Hepatocyte (in vitro differentiated cells): ENCODE data around the gene SLC30A5. TPM values are rescaled to one million over a fixed set of nuclear protein-coding genes. Genes with fewer than 3 reads are reported as not detected.
"Not testable (repeated sequence)": the region's sequence is repeated elsewhere in the genome, so short reads cannot be mapped to it uniquely, and the experiment has no call there.

Experiments used
- DNase-seq: peaks from one replicate; pipeline ENCODE4 v3.0.0-alpha.2; 2016; ENCODE audit warnings: low spot score
- H2AFZ ChIP-seq: fragments of 200-600 bp; sonication (generic); 2 replicates; pipeline ENCODE4 v1.6.0; 2016; ENCODE audit warnings: antibody characterized with exemption, mild to moderate bottlenecking
- H3K27ac ChIP-seq: fragments of 200-600 bp; sonication (generic); 2 replicates; pipeline ENCODE4 v1.5.1; 2016; ENCODE audit warnings: mild to moderate bottlenecking
- H3K27me3 ChIP-seq: fragments of 200-600 bp; sonication (generic); 2 replicates; pipeline ENCODE4 v1.6.1; 2016
- H3K36me3 ChIP-seq: fragments of 200-600 bp; sonication (generic); replicated peaks from 2 replicates; pipeline ENCODE4 v1.5.1; 2016; ENCODE audit warnings: low read depth; ENCODE audit not compliant: insufficient read depth
- H3K4me1 ChIP-seq: fragments of 200-600 bp; sonication (generic); 2 replicates; pipeline ENCODE4 v1.5.1; 2016; ENCODE audit warnings: mild to moderate bottlenecking, moderate library complexity; ENCODE audit not compliant: insufficient read depth
- H3K4me2 ChIP-seq: fragments of 200-600 bp; sonication (generic); 2 replicates; pipeline ENCODE4 v1.6.0; 2016
- H3K4me3 ChIP-seq: fragments of 200-600 bp; sonication (generic); 2 replicates; pipeline ENCODE4 v1.5.1; 2016; ENCODE audit warnings: mild to moderate bottlenecking
- H3K79me2 ChIP-seq: fragments of 200-600 bp; sonication (generic); 2 replicates; pipeline ENCODE4 v1.6.0; 2017; ENCODE audit warnings: mild to moderate bottlenecking
- H3K9me2 ChIP-seq: fragments of 200-600 bp; sonication (generic); replicated peaks from 2 replicates; pipeline ENCODE4 v1.6.0; 2017; ENCODE audit warnings: mild to moderate bottlenecking; ENCODE audit not compliant: insufficient read depth
- H3K9me3 ChIP-seq: fragments of 200-600 bp; sonication (generic); 2 replicates; pipeline ENCODE4 v1.5.1; 2016; ENCODE audit warnings: low read depth, mild to moderate bottlenecking
- H4K20me1 ChIP-seq: fragments of 200-600 bp; sonication (generic); 2 replicates; pipeline ENCODE4 v1.6.0; 2016; ENCODE audit warnings: mild to moderate bottlenecking; ENCODE audit not compliant: insufficient read depth, poor library complexity, severe bottlenecking
- EZH2 ChIP-seq: fragments of 200-600 bp; sonication (generic); IDR thresholded peaks from 2 replicates; pipeline ENCODE4 v1.6.1; 2016; ENCODE audit warnings: antibody characterized with exemption, mild to moderate bottlenecking, borderline replicate concordance
- EZH2phosphoT487 ChIP-seq: fragments of 200-600 bp; sonication (generic); IDR thresholded peaks from one replicate; pipeline ENCODE4 v1.6.1; 2018; ENCODE audit warnings: antibody characterized with exemption, mild to moderate bottlenecking, low read depth, moderate library complexity; ENCODE audit not compliant: unreplicated experiment, severe bottlenecking
- WGBS: methylation state at CpG from one replicate; pipeline ENCODE4 v1.1.6; 2016; ENCODE audit warnings: low lambda C conversion rate; ENCODE audit errors: missing lambda C conversion rate; 5-methylcytosine and 5-hydroxymethylcytosine counted together
- polyA plus RNA-seq: library from polyadenylated mRNA; unstranded; fragments of >200 nt; fragmentation: Nextera tagmentation; extraction: Ambion mirVana; gene quantifications from 2 replicates; pipeline ENCODE4 v1.2.1, GENCODE V29; 2016
- total RNA-seq: library from RNA; depleted of rRNA; stranded (reverse); fragments of >200 nt; gene quantifications from 2 replicates; pipeline ENCODE4 v1.2.3, GENCODE V29; 2014
- TF ChIP-seq, protein P1 (sequence below): fragments of 200-600 bp; sonication (generic); IDR thresholded peaks from 2 replicates; pipeline ENCODE4 v1.5.1; 2016; ENCODE audit warnings: antibody characterized with exemption, mild to moderate bottlenecking; ENCODE audit not compliant: poor library complexity

The SLC30A5 gene
- total and polyA plus RNA-seq, 2 experiments from 2014 or later: 52.7 to 67.3 TPM

DNA sequence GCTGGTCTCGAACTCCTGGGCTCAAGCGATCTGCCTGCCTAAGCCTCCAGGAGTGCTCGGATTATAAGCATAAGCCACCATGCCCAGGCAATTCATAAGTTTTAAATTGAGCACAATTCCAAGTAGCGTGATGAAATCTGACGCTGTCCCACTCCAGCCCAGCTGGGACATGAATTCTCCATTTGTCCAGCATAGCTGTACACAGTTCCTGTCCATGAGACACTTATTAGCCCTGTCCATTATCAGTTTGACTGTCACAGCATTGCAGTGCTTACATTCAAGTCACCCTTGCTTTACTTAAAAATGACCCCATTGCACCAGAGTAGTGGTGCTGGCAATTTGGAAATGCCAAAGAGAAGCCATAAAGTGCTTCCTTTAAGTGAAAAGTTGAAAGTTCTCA, 7.6 kb upstream of the SLC30A5 start:
- Histone ChIP-seq H4K20me1 (no peaks in the 10 kb centered on the region), H3K4me1 (no peaks in the 10 kb centered on the region), H3K9me3 (no peaks in the 10 kb centered on the region), H3K4me2 (no peak overlapping the region), H3K27me3 (no peaks in the 10 kb centered on the region), H3K36me3 (no peaks in the 10 kb centered on the region), H3K27ac (no peak overlapping the region), H3K4me3 (no peak overlapping the region), H2AFZ (no peak overlapping the region), H3K79me2 (no peaks in the 10 kb centered on the region), H3K9me2 (no peaks in the 10 kb centered on the region)
- no peak for DNase-seq
- 96% methylated on average over 5 of the region's 5 CpGs for WGBS
- TF ChIP-seq EZH2phosphoT487 (no peak), EZH2 (no peak)
- TF ChIP-seq, protein P1, sequence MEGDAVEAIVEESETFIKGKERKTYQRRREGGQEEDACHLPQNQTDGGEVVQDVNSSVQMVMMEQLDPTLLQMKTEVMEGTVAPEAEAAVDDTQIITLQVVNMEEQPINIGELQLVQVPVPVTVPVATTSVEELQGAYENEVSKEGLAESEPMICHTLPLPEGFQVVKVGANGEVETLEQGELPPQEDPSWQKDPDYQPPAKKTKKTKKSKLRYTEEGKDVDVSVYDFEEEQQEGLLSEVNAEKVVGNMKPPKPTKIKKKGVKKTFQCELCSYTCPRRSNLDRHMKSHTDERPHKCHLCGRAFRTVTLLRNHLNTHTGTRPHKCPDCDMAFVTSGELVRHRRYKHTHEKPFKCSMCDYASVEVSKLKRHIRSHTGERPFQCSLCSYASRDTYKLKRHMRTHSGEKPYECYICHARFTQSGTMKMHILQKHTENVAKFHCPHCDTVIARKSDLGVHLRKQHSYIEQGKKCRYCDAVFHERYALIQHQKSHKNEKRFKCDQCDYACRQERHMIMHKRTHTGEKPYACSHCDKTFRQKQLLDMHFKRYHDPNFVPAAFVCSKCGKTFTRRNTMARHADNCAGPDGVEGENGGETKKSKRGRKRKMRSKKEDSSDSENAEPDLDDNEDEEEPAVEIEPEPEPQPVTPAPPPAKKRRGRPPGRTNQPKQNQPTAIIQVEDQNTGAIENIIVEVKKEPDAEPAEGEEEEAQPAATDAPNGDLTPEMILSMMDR: no peak

DNA sequence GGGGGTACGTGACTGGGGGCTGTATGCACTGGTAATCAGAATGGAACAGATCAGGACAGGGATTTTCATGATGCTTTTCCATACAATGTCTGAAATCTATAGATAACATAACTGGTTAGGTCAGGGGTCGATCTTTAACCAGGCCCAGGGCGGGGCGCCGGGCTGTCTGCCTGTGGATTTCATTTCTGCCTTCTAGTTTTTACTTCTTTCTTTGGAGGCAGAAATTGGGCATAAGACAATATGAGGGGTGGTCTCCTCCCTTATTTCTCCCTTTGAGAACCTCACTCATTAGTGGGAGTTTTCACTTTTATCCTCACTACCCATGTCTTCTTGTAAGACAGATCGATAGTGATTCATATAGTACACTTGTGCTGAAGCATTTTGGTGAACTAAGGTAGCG, 5.8 kb upstream of the SLC30A5 start:
- H3K4me1 ChIP-seq, H4K20me1 ChIP-seq, H2AFZ ChIP-seq, H3K27ac ChIP-seq, H3K4me2 ChIP-seq, H3K4me3 ChIP-seq, H3K9me3 ChIP-seq, H3K79me2 ChIP-seq, H3K9me2 ChIP-seq, DNase-seq, H3K27me3 ChIP-seq, H3K36me3 ChIP-seq: not testable (repeated sequence)
- 96% methylated on average over 7 of the region's 7 CpGs for WGBS

DNA sequence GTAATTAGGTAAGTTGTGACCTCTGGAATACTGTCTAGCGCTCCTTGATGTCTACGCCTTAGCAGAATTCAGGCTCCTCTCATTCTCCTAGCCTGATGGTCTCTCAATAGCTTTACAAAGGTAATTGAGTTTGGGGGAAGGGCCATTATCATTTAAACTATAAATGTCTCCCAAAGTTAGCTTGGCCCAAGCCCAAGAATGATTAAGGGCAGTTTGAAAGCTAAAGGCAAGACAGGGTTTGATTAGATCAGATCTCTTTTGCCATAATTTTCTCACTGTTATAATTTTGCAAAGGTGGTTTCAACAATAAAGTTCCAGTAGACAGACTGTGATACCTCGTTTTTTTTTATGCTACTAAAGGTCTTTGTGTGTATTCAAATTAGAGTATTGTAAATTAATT, 3.7 kb upstream of the SLC30A5 start:
- H2AFZ ChIP-seq: no peak overlapping the region
- no peak overlapping the region for H3K4me2 ChIP-seq
- peaks cover 4% of the 10 kb centered on the region for H3K4me1 ChIP-seq
- peaks cover under 1% of the 10 kb centered on the region for H4K20me1 ChIP-seq
- no peaks in the 10 kb centered on the region for H3K27me3 ChIP-seq
- TF ChIP-seq, protein P1: no peak
- no peak for TF ChIP-seq EZH2phosphoT487
- no peak for TF ChIP-seq EZH2
- H3K27ac ChIP-seq: no peak overlapping the region
- no peaks in the 10 kb centered on the region for H3K36me3 ChIP-seq
- H3K79me2 ChIP-seq: peaks cover 9% of the 10 kb centered on the region
- no peaks in the 10 kb centered on the region for H3K9me3 ChIP-seq
- no peaks in the 10 kb centered on the region for H3K9me2 ChIP-seq
- H3K4me3 ChIP-seq: no peak overlapping the region
- DNase-seq: no peak
- WGBS: 86% methylated on average over 3 of the region's 3 CpGs

DNA sequence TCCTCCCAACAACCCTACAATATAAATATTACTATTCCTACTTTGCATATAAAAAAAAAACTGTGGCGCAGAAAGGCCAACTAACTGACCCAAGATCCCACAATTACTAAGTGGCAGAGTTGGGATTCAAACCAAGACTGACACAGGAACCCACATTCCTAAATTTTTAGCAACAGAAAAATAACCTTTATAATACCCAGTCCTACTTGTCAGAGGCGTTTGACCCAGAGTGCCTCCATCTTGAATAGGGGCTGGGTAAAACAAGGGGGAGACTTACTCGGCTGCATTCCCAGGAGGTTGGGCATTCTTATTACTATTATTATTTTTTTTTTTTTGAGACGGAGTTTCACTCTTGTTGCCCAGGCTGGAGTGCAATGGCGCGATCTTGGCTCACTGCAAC, 2.0 kb upstream of the SLC30A5 start:
- Histone ChIP-seq H3K9me3 (no peaks in the 10 kb centered on the region), H3K36me3 (no peaks in the 10 kb centered on the region), H3K4me3 (no peak overlapping the region), H3K79me2 (peaks cover 26% of the 10 kb centered on the region), H3K4me1 (peaks cover 13% of the 10 kb centered on the region), H3K9me2 (no peaks in the 10 kb centered on the region), H3K4me2 (no peak overlapping the region), H3K27me3 (no peaks in the 10 kb centered on the region), H2AFZ (no peak overlapping the region), H4K20me1 (peaks cover 4% of the 10 kb centered on the region), H3K27ac (no peak overlapping the region)
- no peak for DNase-seq
- TF ChIP-seq EZH2phosphoT487 (no peak), EZH2 (no peak)
- TF ChIP-seq, protein P1: no peak
- 95% methylated on average over 6 of the region's 6 CpGs for WGBS
